ENCODE results near the gene SSX2IP. TPM values are rescaled to one million over a fixed set of nuclear protein-coding genes. Genes with fewer than 3 reads are reported as not detected.

The SSX2IP gene
- total and polyA plus RNA-seq, 7 donors: 2.2 to 12.8 (median 7.3) TPM

- Histone ChIP-seq H3K27ac (no peak overlapping the region), H3K36me3 (ENCODE audit: insufficient read depth in 1 of 2, low read depth in 1 of 2) (no peaks in the 10 kb centered on the region), H3K4me3 (no peak overlapping the region), H3K4me1 (no peaks in the 10 kb centered on the region), H3K27me3 (ENCODE audit: insufficient read depth in 3 of 3, low read length in 2 of 3) (peaks cover 0 to 7% (median 0%) of the 10 kb centered on the region in 3 donors), H3K9me3 (no peaks in the 10 kb centered on the region)
- DNase-seq (no peak), ATAC-seq (no peak)
- TF ChIP-seq, protein P1, sequence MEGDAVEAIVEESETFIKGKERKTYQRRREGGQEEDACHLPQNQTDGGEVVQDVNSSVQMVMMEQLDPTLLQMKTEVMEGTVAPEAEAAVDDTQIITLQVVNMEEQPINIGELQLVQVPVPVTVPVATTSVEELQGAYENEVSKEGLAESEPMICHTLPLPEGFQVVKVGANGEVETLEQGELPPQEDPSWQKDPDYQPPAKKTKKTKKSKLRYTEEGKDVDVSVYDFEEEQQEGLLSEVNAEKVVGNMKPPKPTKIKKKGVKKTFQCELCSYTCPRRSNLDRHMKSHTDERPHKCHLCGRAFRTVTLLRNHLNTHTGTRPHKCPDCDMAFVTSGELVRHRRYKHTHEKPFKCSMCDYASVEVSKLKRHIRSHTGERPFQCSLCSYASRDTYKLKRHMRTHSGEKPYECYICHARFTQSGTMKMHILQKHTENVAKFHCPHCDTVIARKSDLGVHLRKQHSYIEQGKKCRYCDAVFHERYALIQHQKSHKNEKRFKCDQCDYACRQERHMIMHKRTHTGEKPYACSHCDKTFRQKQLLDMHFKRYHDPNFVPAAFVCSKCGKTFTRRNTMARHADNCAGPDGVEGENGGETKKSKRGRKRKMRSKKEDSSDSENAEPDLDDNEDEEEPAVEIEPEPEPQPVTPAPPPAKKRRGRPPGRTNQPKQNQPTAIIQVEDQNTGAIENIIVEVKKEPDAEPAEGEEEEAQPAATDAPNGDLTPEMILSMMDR (IDR thresholded peaks at IDR 0.05): no peak
- intact Hi-C loops (cut with DNase I): loop anchor here in 1 of 2 donors (10.0 kb wide), 1 partner anchor 299 kb away; no protein-coding TSS in a partner anchor
- WGBS, 3 donors: 89 to 96% (median 95%) methylated on average over 2 of the region's 2 CpGs
These were observed 54.8 kb downstream of the SSX2IP start for GRCh38 chr1:84635429-84635828.

GRCh38 chr1:84634536-84635205 is 55.6 kb downstream of the SSX2IP start:
- WGBS, 3 donors: 51 to 57% (median 56%) methylated on average over 5 of the region's 5 CpGs
- no peaks in the 10 kb centered on the region for H3K9me3 ChIP-seq
- intact Hi-C loops (cut with DNase I): loop anchor here in 1 of 2 donors (10.0 kb wide), 1 partner anchor 300 kb away; no protein-coding TSS in a partner anchor
- H3K36me3 ChIP-seq (ENCODE audit: insufficient read depth in 1 of 2, low read depth in 1 of 2): no peaks in the 10 kb centered on the region
- no peaks in the 10 kb centered on the region for H3K4me1 ChIP-seq
- no peak overlapping the region for H3K4me3 ChIP-seq
- H3K27me3 ChIP-seq (ENCODE audit: insufficient read depth in 3 of 3, low read length in 2 of 3): peaks cover 0 to 7% (median 0%) of the 10 kb centered on the region in 3 donors
- ATAC-seq (no peak), DNase-seq (no peak)
- TF ChIP-seq, protein P1 (IDR thresholded peaks at IDR 0.05): no peak
- H3K27ac ChIP-seq: no peak overlapping the region

GRCh38 chr1:84632673-84633434 is 57.4 kb downstream of the SSX2IP start:
- ATAC-seq: no peak
- H3K27me3 ChIP-seq (ENCODE audit: insufficient read depth in 3 of 3, low read length in 2 of 3): peaks cover 0 to 7% (median 0%) of the 10 kb centered on the region in 3 donors
- DNase-seq: no peak
- no peaks in the 10 kb centered on the region for H3K4me1 ChIP-seq
- H3K27ac ChIP-seq: no peak overlapping the region
- intact Hi-C loops (cut with DNase I): loop anchor here in 1 of 2 donors (10.0 kb wide), 1 partner anchor 302 kb away; no protein-coding TSS in a partner anchor
- no peak overlapping the region for H3K4me3 ChIP-seq
- no peaks in the 10 kb centered on the region for H3K9me3 ChIP-seq
- TF ChIP-seq, protein P1 (IDR thresholded peaks at IDR 0.05): no peak
- 32 to 51% (median 41%) methylated on average over 2 of the region's 2 CpGs for WGBS, 3 donors
- no peaks in the 10 kb centered on the region for H3K36me3 ChIP-seq (ENCODE audit: insufficient read depth in 1 of 2, low read depth in 1 of 2)

- peaks cover 0 to 7% (median 0%) of the 10 kb centered on the region in 3 donors for H3K27me3 ChIP-seq (ENCODE audit: insufficient read depth in 3 of 3, low read length in 2 of 3)
- H3K27ac ChIP-seq: no peak overlapping the region
- intact Hi-C loops (cut with DNase I): loop anchor here in 1 of 2 donors (10.0 kb wide), 1 partner anchor 303 kb away; no protein-coding TSS in a partner anchor
- H3K36me3 ChIP-seq (ENCODE audit: insufficient read depth in 1 of 2, low read depth in 1 of 2): no peaks in the 10 kb centered on the region
- no peaks in the 10 kb centered on the region for H3K9me3 ChIP-seq
- DNase-seq: no peak
- WGBS, 3 donors: 32 to 35% (median 33%) methylated on average over 6 of the region's 6 CpGs
- no peaks in the 10 kb centered on the region for H3K4me1 ChIP-seq
- no peak overlapping the region for H3K4me3 ChIP-seq
- no peak for ATAC-seq
- TF ChIP-seq, protein P1 (IDR thresholded peaks at IDR 0.05): no peak
These were observed 58.1 kb downstream of the SSX2IP start for GRCh38 chr1:84632137-84632536.
